Measurements from ENCODE around the gene CTSD.

The CTSD gene

GRCh38 chr11:1740786-1741530 is 22.8 kb downstream of the CTSD start:
- TF ChIP-seq SIN3A (IDR thresholded peaks at IDR 0.05; ENCODE audit: borderline replicate concordance, insufficient read depth, low read length) = no peak
- no peak for TF ChIP-seq TAF1 (IDR thresholded peaks at IDR 0.05; ENCODE audit: borderline replicate concordance, insufficient read depth, low read length)
- TF ChIP-seq POLR2AphosphoS5 (IDR thresholded peaks at IDR 0.05; ENCODE audit: low read depth, low read length) = no peak
- TF ChIP-seq REST (IDR thresholded peaks at IDR 0.05; ENCODE audit: insufficient read depth in 1 of 2, low read depth in 2 of 2, low read length in 2 of 2) = no peak
- TF ChIP-seq FOXP2 (optimal IDR thresholded peaks at IDR 0.05; ENCODE audit: borderline replicate concordance, extremely low read depth, extremely low read length, insufficient read depth) = no peak

GRCh38 chr11:1739576-1739975 is 24.2 kb downstream of the CTSD start:
- TF ChIP-seq TAF1 (IDR thresholded peaks at IDR 0.05; ENCODE audit: borderline replicate concordance, insufficient read depth, low read length) (no peak), REST (IDR thresholded peaks at IDR 0.05; ENCODE audit: insufficient read depth in 1 of 2, low read depth in 2 of 2, low read length in 2 of 2) (no peak), FOXP2 (optimal IDR thresholded peaks at IDR 0.05; ENCODE audit: borderline replicate concordance, extremely low read depth, extremely low read length, insufficient read depth) (no peak), SIN3A (IDR thresholded peaks at IDR 0.05; ENCODE audit: borderline replicate concordance, insufficient read depth, low read length) (no peak), POLR2AphosphoS5 (IDR thresholded peaks at IDR 0.05; ENCODE audit: low read depth, low read length) (no peak)

GRCh38 chr11:1738380-1738779 is 25.3 kb downstream of the CTSD start:
- TF ChIP-seq FOXP2 (optimal IDR thresholded peaks at IDR 0.05; ENCODE audit: borderline replicate concordance, extremely low read depth, extremely low read length, insufficient read depth) (no peak), TAF1 (IDR thresholded peaks at IDR 0.05; ENCODE audit: borderline replicate concordance, insufficient read depth, low read length) (no peak), REST (IDR thresholded peaks at IDR 0.05; ENCODE audit: insufficient read depth in 1 of 2, low read depth in 2 of 2, low read length in 2 of 2) (no peak), POLR2AphosphoS5 (IDR thresholded peaks at IDR 0.05; ENCODE audit: low read depth, low read length) (no peak), SIN3A (IDR thresholded peaks at IDR 0.05; ENCODE audit: borderline replicate concordance, insufficient read depth, low read length) (no peak)

- TF ChIP-seq SIN3A (IDR thresholded peaks at IDR 0.05; ENCODE audit: borderline replicate concordance, insufficient read depth, low read length) (no peak), POLR2AphosphoS5 (IDR thresholded peaks at IDR 0.05; ENCODE audit: low read depth, low read length) (no peak), TAF1 (IDR thresholded peaks at IDR 0.05; ENCODE audit: borderline replicate concordance, insufficient read depth, low read length) (no peak), FOXP2 (optimal IDR thresholded peaks at IDR 0.05; ENCODE audit: borderline replicate concordance, extremely low read depth, extremely low read length, insufficient read depth) (no peak), REST (IDR thresholded peaks at IDR 0.05; ENCODE audit: insufficient read depth in 1 of 2, low read depth in 2 of 2, low read length in 2 of 2) (no peak)
These were observed 26.5 kb downstream of the CTSD start for GRCh38 chr11:1737080-1737757.

All from PFSK-1 (cell line).